Activated naive CD4-positive, alpha-beta T cell treated with Interleukin-2 at 50 U/mL for 16 hours (primary cell): ENCODE data around the gene SLC35A2.
"Not testable (repeated sequence)": the region's sequence is repeated elsewhere in the genome, so short reads cannot be mapped to it uniquely, and the experiment has no call there.

ENCODE experiments used
- DNase-seq: peaks from one replicate; pipeline ENCODE4 v3.0.0-alpha.2; 2020

SLC35A2 gene

GRCh38 chrX:48901069-48901468, 10.4 kb downstream of the SLC35A2 start:
- no peak for DNase-seq

- DNase-seq, result no peak
Measured at GRCh38 chrX:48899078-48899410, 12.4 kb downstream of the SLC35A2 start.

- peak; percentile 86 for DNase-seq
Measured at GRCh38 chrX:48897625-48898306, 13.7 kb downstream of the SLC35A2 start, which contains the start of the genes PQBP1 and TIMM17B. Gene PQBP1 (plus strand): TSS chrX:48897930. CDS start chrX:48898510, 580 bp downstream. Gene TIMM17B (minus strand): TSS chrX:48897768. CDS start chrX:48897749, 19 bp downstream.

GRCh38 chrX:48897157-48897624, 14.3 kb downstream of the SLC35A2 start:
- peak; percentile 65 for DNase-seq

GRCh38 chrX:48896611-48897011, 14.8 kb downstream of the SLC35A2 start:
- no peak for DNase-seq

GRCh38 chrX:48894891-48895290, 16.6 kb downstream of the SLC35A2 start:
- no peak for DNase-seq

- DNase-seq, result no peak
Measured at GRCh38 chrX:48893556-48894348, 17.7 kb downstream of the SLC35A2 start.

- no peak for DNase-seq
Measured at GRCh38 chrX:48892896-48893295, 18.6 kb downstream of the SLC35A2 start.

GRCh38 chrX:48891402-48892288, 19.8 kb downstream of the SLC35A2 start:
- peak; percentile 78 for DNase-seq

GRCh38 chrX:48890934-48891401, 20.5 kb downstream of the SLC35A2 start:
- DNase-seq, result peak; percentile 20

- DNase-seq, result peak; percentile 20
Measured at GRCh38 chrX:48890296-48890925, 21.0 kb downstream of the SLC35A2 start.

- DNase-seq, result not testable (repeated sequence)
Measured at GRCh38 chrX:48886586-48886985, 24.9 kb downstream of the SLC35A2 start.

GRCh38 chrX:48883729-48884128, 27.7 kb downstream of the SLC35A2 start:
- no peak for DNase-seq

- not testable (repeated sequence) for DNase-seq
Measured at GRCh38 chrX:48876944-48877343, 34.5 kb downstream of the SLC35A2 start.

GRCh38 chrX:48872017-48872416, 39.4 kb downstream of the SLC35A2 start:
- not testable (repeated sequence) for DNase-seq

GRCh38 chrX:48864210-48864609, 47.2 kb downstream of the SLC35A2 start:
- no peak for DNase-seq

GRCh38 chrX:48854898-48855297, 56.5 kb downstream of the SLC35A2 start:
- no peak for DNase-seq

GRCh38 chrX:48854121-48854804, 57.2 kb downstream of the SLC35A2 start:
- not testable (repeated sequence) for DNase-seq

GRCh38 chrX:48853494-48853893, 58.0 kb downstream of the SLC35A2 start:
- DNase-seq, result not testable (repeated sequence)
